ENCODE measurements around the gene SLC44A5.

DNA sequence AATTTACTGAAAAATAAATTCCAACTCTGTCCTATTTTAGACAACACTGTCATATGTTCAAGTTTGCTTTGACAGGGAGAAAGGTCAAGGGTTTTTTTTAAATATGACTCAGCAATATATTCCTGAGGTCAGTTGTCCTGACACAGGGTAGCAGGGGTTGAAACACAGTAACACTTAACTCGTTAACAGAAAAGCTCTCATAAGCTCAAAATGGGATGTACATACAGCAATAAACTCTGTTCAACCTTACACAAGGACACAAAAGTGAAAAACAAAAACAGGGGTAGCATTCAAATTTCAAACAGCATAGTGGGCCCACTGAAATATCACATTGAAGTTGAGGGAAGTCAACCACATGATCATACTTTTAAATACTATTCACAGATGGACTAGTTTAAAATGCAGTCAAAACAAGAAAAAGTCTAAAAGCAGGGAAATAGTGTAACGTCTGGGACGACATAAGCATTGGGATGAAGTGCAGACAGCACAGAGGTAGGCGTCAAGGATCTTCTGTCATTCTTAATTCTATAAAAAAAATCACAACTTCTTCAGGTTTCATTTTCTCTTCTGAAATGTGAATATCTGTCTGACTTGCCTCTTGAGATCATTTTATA, 89.9 kb downstream of the SLC44A5 start:
- TF ChIP-seq, protein P1, sequence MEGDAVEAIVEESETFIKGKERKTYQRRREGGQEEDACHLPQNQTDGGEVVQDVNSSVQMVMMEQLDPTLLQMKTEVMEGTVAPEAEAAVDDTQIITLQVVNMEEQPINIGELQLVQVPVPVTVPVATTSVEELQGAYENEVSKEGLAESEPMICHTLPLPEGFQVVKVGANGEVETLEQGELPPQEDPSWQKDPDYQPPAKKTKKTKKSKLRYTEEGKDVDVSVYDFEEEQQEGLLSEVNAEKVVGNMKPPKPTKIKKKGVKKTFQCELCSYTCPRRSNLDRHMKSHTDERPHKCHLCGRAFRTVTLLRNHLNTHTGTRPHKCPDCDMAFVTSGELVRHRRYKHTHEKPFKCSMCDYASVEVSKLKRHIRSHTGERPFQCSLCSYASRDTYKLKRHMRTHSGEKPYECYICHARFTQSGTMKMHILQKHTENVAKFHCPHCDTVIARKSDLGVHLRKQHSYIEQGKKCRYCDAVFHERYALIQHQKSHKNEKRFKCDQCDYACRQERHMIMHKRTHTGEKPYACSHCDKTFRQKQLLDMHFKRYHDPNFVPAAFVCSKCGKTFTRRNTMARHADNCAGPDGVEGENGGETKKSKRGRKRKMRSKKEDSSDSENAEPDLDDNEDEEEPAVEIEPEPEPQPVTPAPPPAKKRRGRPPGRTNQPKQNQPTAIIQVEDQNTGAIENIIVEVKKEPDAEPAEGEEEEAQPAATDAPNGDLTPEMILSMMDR (IDR thresholded peaks at IDR 0.05; ENCODE audit: low read length): no peak
- no peak for TF ChIP-seq EZH2 (IDR thresholded peaks at IDR 0.05; ENCODE audit: borderline replicate concordance, low read length)

All from OCI-LY1 (cell line).